ENCODE data around the gene RGS9BP. TPM values are rescaled to one million over a fixed set of nuclear protein-coding genes. Genes with fewer than 3 reads are reported as not detected.

RGS9BP gene
- total and polyA plus RNA-seq, 2 of the 13 experiments (the other 11 are each of a cell fraction or from before 2014, with no cell fraction given) = 0.01 TPM; not detected in 1

DNA sequence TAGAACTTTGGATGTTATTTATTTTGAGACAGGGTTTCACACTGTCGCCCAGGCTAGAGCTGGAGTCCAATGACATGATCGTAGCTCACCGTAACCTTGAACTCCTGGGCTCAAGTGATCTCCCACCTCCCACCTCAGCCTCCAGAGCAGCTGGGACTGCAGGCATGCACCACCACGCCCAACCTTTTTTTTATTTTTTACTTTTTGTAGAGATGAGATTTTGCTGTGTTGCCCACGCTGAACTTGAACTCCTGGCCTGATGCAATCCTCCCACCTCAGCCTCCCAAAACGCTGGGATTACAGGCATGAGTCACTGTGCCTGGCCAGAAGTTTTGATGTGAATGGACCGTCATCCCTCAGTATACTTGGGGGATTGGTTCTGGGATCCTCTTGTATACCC is 14.3 kb upstream of the RGS9BP start:
- H3K9me3 ChIP-seq (ENCODE audit: low read length) = no peaks in the 10 kb centered on the region
- peaks cover 12% of the 10 kb centered on the region for H3K79me2 ChIP-seq (ENCODE audit: insufficient read depth, low read length)
- no TSS peak for BruUV-seq (replicated peaks)
- H2AFZ ChIP-seq (ENCODE audit: low read length) = no peak overlapping the region
- FAIRE-seq (peak; percentile 34), DNase-seq (ENCODE audit: low spot score) (peak; percentile 37), ATAC-seq (peak; percentile 78)
- H3K27ac ChIP-seq (ENCODE audit: extremely low read length, insufficient read depth, low read length) = no peak overlapping the region
- peaks cover 0 to 14% of the 10 kb centered on the region in 2 experiments; a peak in 3 of 5 replicates for H3K36me3 ChIP-seq (replicated peaks in 1 of 2; ENCODE audit: control insufficient read depth in 1 of 2, insufficient read depth in 2 of 2, low read length in 2 of 2)
- ChIA-PET POLR2A (interaction anchor here (1.0 kb wide), 1 partner anchor 16 kb away, joined by 3 read pairs; no protein-coding TSS in a partner anchor), CTCF (ENCODE audit: low intra/inter-chr PET ratio, low total read pairs) (no interaction called here)
- H3K27me3 ChIP-seq (ENCODE audit: control insufficient read depth in 1 of 2, insufficient read depth in 2 of 2, low read length in 2 of 2) = no peaks in the 10 kb centered on the region
- in situ Hi-C loops (cut with HindIII; ENCODE audit: extremely low pct_ligation_motif_present, low pct_unique_long_range_greater_than_20kb) (no loop called here), intact Hi-C loops (cut with micrococcal nuclease; ENCODE audit: unreplicated experiment) (no loop called here)
- no peak overlapping the region for H3K4me2 ChIP-seq (ENCODE audit: low read depth, low read length)
- H3K4me3 ChIP-seq (replicated peaks in 1 of 3; ENCODE audit: insufficient read depth in 1 of 3, low read depth in 2 of 3, low read length in 3 of 3) = no peak overlapping the region
- 0 out of 2 replicates have a peak, but pooled peaks cover 13% of the 10 kb centered on the region for H4K20me1 ChIP-seq (ENCODE audit: insufficient read depth, low read length)
- no peak overlapping the region for H3K9ac ChIP-seq (ENCODE audit: insufficient read depth, low read depth, low read length)
- peaks cover 14% of the 10 kb centered on the region for H3K4me1 ChIP-seq (ENCODE audit: insufficient read depth, low read length)
- 53% methylated on average over 7 of the region's 7 CpGs for WGBS (ENCODE audit: low lambda C conversion rate)
- TF ChIP-seq HNF4A (CRISPR knock-in tag; IDR thresholded peaks at IDR 0.05) = peak; percentile 47
- no peak for TF ChIP-seq KDM1A (CRISPR knock-in tag; IDR thresholded peaks at IDR 0.05)
- TF ChIP-seq, protein P1, sequence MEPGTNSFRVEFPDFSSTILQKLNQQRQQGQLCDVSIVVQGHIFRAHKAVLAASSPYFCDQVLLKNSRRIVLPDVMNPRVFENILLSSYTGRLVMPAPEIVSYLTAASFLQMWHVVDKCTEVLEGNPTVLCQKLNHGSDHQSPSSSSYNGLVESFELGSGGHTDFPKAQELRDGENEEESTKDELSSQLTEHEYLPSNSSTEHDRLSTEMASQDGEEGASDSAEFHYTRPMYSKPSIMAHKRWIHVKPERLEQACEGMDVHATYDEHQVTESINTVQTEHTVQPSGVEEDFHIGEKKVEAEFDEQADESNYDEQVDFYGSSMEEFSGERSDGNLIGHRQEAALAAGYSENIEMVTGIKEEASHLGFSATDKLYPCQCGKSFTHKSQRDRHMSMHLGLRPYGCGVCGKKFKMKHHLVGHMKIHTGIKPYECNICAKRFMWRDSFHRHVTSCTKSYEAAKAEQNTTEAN (CRISPR knock-in tag; conservative IDR thresholded peaks at IDR 0.05) = no peak
- TF ChIP-seq, protein P2, sequence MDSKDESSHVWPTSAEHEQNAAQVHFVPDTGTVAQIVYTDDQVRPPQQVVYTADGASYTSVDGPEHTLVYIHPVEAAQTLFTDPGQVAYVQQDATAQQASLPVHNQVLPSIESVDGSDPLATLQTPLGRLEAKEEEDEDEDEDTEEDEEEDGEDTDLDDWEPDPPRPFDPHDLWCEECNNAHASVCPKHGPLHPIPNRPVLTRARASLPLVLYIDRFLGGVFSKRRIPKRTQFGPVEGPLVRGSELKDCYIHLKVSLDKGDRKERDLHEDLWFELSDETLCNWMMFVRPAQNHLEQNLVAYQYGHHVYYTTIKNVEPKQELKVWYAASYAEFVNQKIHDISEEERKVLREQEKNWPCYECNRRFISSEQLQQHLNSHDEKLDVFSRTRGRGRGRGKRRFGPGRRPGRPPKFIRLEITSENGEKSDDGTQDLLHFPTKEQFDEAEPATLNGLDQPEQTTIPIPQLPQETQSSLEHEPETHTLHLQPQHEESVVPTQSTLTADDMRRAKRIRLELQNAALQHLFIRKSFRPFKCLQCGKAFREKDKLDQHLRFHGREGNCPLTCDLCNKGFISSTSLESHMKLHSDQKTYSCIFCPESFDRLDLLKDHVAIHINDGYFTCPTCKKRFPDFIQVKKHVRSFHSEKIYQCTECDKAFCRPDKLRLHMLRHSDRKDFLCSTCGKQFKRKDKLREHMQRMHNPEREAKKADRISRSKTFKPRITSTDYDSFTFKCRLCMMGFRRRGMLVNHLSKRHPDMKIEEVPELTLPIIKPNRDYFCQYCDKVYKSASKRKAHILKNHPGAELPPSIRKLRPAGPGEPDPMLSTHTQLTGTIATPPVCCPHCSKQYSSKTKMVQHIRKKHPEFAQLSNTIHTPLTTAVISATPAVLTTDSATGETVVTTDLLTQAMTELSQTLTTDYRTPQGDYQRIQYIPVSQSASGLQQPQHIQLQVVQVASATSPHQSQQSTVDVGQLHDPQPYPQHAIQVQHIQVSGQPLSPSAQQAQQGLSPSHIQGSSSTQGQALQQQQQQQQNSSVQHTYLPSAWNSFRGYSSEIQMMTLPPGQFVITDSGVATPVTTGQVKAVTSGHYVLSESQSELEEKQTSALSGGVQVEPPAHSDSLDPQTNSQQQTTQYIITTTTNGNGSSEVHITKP (CRISPR knock-in tag; IDR thresholded peaks at IDR 0.05; ENCODE audit: low read depth) = no peak
- TF ChIP-seq RFX3 (CRISPR knock-in tag; IDR thresholded peaks at IDR 0.05) = no peak
- no peak for TF ChIP-seq POGZ (CRISPR knock-in tag; IDR thresholded peaks at IDR 0.05)
- no peak for TF ChIP-seq ZNF350 (CRISPR knock-in tag; IDR thresholded peaks at IDR 0.05; ENCODE audit: borderline replicate concordance, low read depth)
- no peak for TF ChIP-seq XBP1 (CRISPR knock-in tag; IDR thresholded peaks at IDR 0.05)
- TF ChIP-seq, protein P3, sequence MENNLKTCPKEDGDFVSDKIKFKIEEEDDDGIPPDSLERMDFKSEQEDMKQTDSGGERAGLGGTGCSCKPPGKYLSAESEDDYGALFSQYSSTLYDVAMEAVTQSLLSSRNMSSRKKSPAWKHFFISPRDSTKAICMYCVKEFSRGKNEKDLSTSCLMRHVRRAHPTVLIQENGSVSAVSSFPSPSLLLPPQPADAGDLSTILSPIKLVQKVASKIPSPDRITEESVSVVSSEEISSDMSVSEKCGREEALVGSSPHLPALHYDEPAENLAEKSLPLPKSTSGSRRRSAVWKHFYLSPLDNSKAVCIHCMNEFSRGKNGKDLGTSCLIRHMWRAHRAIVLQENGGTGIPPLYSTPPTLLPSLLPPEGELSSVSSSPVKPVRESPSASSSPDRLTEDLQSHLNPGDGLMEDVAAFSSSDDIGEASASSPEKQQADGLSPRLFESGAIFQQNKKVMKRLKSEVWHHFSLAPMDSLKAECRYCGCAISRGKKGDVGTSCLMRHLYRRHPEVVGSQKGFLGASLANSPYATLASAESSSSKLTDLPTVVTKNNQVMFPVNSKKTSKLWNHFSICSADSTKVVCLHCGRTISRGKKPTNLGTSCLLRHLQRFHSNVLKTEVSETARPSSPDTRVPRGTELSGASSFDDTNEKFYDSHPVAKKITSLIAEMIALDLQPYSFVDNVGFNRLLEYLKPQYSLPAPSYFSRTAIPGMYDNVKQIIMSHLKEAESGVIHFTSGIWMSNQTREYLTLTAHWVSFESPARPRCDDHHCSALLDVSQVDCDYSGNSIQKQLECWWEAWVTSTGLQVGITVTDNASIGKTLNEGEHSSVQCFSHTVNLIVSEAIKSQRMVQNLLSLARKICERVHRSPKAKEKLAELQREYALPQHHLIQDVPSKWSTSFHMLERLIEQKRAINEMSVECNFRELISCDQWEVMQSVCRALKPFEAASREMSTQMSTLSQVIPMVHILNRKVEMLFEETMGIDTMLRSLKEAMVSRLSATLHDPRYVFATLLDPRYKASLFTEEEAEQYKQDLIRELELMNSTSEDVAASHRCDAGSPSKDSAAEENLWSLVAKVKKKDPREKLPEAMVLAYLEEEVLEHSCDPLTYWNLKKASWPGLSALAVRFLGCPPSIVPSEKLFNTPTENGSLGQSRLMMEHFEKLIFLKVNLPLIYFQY (CRISPR knock-in tag; IDR thresholded peaks at IDR 0.05; ENCODE audit: borderline replicate concordance) = no peak
- 0 out of 2 replicates have a peak, but pooled peaks have one; percentile 12 for TF ChIP-seq SP5 (CRISPR knock-in tag; IDR thresholded peaks at IDR 0.05; ENCODE audit: borderline replicate concordance, low read depth)
- TF ChIP-seq, protein P4, sequence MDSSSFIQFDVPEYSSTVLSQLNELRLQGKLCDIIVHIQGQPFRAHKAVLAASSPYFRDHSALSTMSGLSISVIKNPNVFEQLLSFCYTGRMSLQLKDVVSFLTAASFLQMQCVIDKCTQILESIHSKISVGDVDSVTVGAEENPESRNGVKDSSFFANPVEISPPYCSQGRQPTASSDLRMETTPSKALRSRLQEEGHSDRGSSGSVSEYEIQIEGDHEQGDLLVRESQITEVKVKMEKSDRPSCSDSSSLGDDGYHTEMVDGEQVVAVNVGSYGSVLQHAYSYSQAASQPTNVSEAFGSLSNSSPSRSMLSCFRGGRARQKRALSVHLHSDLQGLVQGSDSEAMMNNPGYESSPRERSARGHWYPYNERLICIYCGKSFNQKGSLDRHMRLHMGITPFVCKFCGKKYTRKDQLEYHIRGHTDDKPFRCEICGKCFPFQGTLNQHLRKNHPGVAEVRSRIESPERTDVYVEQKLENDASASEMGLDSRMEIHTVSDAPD (CRISPR knock-in tag; IDR thresholded peaks at IDR 0.05) = no peak
- TF ChIP-seq FLYWCH1 (CRISPR knock-in tag; IDR thresholded peaks at IDR 0.05) = no peak
- TF ChIP-seq CEBPG (CRISPR knock-in tag; IDR thresholded peaks at IDR 0.05) = peak; percentile 35; the same call in 1 of the 2 replicates
- TF ChIP-seq PAX8 (CRISPR knock-in tag; IDR thresholded peaks at IDR 0.05; ENCODE audit: borderline replicate concordance) = no peak
- TF ChIP-seq FOSL2 (CRISPR knock-in tag; IDR thresholded peaks at IDR 0.05) = peak; percentile 79
- TF ChIP-seq ZNF549 (CRISPR knock-in tag; IDR thresholded peaks at IDR 0.05) = no peak

All from HepG2 (cell line).